ENCODE results near the gene NMD3. TPM values are rescaled to one million over a fixed set of nuclear protein-coding genes. Genes with fewer than 3 reads are reported as not detected.

Gene NMD3
- total RNA-seq, 4 donors from 2014 or later: 25.4 to 37.0 (median 30.0) TPM

DNA sequence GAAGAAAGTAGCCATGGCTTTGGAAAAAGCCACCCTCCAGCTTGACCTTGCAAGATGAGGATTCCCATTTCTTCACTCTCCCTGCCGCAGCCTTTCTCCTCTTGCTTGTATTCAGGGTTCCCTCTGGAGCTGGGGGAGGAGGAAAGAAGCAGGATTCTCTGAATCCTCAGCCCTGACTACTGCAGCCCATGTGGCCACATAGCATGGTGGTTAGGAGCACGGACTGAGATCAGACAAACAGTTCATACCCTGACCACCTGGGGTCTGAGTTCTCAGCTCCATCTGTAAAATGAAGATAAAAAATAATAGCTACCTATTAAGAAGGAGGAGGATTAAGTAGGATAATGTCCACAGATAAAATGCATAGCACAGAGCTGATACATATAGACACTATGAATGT lies 72.3 kb downstream of the NMD3 start:
- WGBS, 2 donors: 90 to 96% methylated on average over 2 of the region's 2 CpGs
- H3K4me3 ChIP-seq (ENCODE audit: low read depth, poor library complexity, severe bottlenecking): no peak overlapping the region
- no peak for DNase-seq (ENCODE audit: low spot score in 2 of 2)
- intact Hi-C loops (cut with DNase I; ENCODE audit: low total_unique reads): no loop called here
- no peak for TF ChIP-seq POLR2A (IDR thresholded peaks at IDR 0.05)
- TF ChIP-seq, protein P1, sequence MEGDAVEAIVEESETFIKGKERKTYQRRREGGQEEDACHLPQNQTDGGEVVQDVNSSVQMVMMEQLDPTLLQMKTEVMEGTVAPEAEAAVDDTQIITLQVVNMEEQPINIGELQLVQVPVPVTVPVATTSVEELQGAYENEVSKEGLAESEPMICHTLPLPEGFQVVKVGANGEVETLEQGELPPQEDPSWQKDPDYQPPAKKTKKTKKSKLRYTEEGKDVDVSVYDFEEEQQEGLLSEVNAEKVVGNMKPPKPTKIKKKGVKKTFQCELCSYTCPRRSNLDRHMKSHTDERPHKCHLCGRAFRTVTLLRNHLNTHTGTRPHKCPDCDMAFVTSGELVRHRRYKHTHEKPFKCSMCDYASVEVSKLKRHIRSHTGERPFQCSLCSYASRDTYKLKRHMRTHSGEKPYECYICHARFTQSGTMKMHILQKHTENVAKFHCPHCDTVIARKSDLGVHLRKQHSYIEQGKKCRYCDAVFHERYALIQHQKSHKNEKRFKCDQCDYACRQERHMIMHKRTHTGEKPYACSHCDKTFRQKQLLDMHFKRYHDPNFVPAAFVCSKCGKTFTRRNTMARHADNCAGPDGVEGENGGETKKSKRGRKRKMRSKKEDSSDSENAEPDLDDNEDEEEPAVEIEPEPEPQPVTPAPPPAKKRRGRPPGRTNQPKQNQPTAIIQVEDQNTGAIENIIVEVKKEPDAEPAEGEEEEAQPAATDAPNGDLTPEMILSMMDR (IDR thresholded peaks at IDR 0.05): no peak

DNA sequence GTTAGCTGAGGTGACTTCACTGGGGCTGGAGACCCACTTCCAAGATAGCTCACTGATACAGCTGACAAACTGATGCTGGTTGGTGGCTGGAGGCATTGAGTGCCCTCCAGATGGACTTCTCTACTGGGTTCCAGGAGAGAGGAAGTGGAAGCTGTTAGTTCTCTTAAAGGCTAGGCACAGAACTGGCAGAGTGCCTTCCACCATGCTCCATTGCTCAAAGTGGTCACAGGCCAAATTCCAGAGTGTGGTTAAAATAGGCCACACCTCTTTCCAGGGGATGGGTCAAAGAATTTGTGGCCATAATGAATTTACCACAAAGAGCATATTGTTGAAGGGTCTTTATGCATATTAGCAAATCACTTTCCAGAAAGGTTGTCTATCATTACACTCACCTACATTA lies 74.2 kb downstream of the NMD3 start:
- TF ChIP-seq, protein P1 (IDR thresholded peaks at IDR 0.05): no peak
- TF ChIP-seq POLR2A (IDR thresholded peaks at IDR 0.05): no peak
- intact Hi-C loops (cut with DNase I; ENCODE audit: low total_unique reads): no loop called here
- no peak overlapping the region for H3K4me3 ChIP-seq (ENCODE audit: low read depth, poor library complexity, severe bottlenecking)
- no peak for DNase-seq (ENCODE audit: low spot score in 2 of 2)

GRCh38 chr3:161296814-161297213 lies 75.7 kb downstream of the NMD3 start:
- intact Hi-C loops (cut with DNase I; ENCODE audit: low total_unique reads): no loop called here

More at GRCh38 chr3:161296814-161297213, 75.7 kb downstream of the NMD3 start:
- no peak for DNase-seq (ENCODE audit: low spot score in 2 of 2)
- no peak overlapping the region for H3K4me3 ChIP-seq (ENCODE audit: low read depth, poor library complexity, severe bottlenecking)
- TF ChIP-seq POLR2A (IDR thresholded peaks at IDR 0.05): no peak
- TF ChIP-seq, protein P1 (IDR thresholded peaks at IDR 0.05): no peak
- WGBS, 2 donors: 78% methylated on average over 3 of the region's 3 CpGs

Other genes starting within 250 kb of the NMD3 start
- gene B3GALNT1, start 116.0 kb upstream of the NMD3 start, total RNA-seq: 10 to 100 TPM in 1 of 4 donors, 1 to 10 TPM in 3; 2.3 to 11.8 (median 9.5) TPM
- gene SPTSSB, start 150.2 kb downstream of the NMD3 start, total RNA-seq: 100 to 1,000 TPM in 3 of 4 donors, 10 to 100 TPM in 1; 91.6 to 175 (median 109) TPM

Data from lower leg skin (tissue), 4 donors.